ENCODE data around the gene ZNF133.
"Not testable (repeated sequence)": the region's sequence is repeated elsewhere in the genome, so short reads cannot be mapped to it uniquely, and the experiment has no call there.

ZNF133 gene

GRCh38 chr20:18287546-18287914 lies 797 bp upstream of the ZNF133 start:
- DNase-seq = no peak

- DNase-seq = no peak
Observed at GRCh38 chr20:18288749-18289267, 481 bp downstream of the ZNF133 start.

- no peak for DNase-seq
Observed at GRCh38 chr20:18289306-18289705, 979 bp downstream of the ZNF133 start.

DNA sequence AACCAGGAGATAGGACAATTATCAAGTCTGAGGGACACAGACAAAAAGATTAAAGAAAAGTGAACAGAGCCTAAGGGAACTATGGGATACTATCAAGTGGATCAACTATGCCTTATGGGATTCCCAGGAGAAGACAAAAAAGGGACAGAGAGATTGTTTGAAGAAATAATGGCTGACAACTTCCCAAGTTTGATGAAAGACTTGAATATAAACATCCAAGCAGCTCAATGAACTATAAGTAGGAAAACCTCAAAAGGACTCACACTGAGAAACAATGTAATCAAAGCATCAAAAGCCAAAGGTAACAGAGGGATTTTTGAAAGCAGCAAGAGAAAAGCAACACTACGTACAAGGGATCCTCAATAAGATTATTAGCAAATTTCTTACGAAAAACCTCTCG lies 11.0 kb downstream of the ZNF133 start:
- no peak for DNase-seq

GRCh38 chr20:18304618-18305017 lies 16.3 kb downstream of the ZNF133 start:
- DNase-seq = no peak

- DNase-seq = no peak
Observed at GRCh38 chr20:18307301-18307700, 19.0 kb downstream of the ZNF133 start.

DNA sequence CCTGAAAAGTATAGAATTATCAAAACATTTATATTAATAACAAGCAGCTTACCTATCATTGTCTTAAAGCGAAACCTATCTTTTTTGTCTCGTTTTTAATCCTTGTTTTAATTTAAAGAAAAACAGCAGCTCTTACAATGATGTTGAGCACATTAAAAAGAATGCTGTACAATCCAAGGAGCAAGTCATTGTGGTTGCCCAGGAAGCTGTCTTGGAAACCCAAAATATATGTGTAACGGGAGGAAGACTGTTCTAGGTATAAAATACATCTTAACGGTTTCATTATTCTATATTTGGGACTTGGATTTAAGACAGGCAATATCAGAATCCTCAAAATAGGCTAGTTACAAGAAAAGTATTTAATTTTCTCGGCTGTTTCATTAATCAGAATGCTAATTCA lies 21.7 kb downstream of the ZNF133 start:
- DNase-seq = no peak

DNA sequence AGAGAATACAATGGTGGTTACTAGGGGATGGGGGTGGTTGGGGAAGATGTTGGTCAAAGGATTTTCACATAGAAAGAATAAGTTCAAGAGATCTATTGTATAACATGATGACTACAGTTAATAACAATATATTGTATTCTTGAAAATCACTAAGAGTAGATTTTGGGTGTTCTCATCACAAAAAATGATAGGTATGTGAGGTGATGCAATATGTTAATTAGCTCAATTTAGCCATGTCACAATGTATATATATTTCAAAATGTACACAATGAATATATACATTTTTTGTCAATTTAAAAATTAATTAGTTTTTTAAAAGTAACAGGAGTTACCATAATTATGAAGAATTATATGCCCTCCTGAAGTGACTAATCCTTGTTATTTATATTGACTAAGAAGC lies 22.3 kb downstream of the ZNF133 start:
- DNase-seq = no peak

DNA sequence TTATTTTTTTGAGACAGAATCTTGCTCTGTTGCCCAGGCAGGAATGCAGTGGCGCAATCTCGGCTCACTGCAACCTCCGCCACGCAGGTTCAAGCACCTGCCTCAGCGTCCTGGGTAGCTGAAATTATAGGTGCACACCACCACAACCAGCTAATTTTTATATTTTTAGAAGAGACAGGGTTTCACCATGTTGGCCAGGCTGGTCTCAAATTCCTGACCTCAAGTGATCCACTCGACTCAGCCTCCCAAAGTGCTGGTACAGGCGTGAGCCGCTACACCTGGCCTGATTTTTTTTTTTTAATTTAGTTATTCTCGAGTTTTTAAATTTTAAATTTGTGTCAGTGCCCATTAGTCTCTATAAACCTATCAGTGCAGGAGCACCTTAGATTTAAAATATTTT lies 24.4 kb downstream of the ZNF133 start:
- no peak for DNase-seq

DNA sequence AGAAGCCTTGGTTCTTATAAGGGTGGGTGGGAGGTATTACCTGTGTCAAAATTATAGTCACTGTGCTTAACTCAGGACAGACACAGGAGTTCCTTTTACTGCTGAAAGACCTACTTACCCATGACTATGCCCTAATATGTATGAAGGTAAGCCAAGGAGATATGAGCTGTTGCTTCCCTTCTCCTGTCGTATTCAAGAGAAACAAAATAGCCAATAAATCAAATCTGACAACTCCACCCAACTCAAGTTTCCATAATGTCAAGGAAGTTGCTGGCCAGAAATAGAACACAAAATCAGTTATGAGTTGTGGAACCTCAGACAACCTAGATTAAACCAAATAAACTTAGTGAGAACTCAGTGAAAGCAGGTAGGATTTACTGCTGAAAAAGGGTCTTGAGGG lies 25.1 kb downstream of the ZNF133 start:
- DNase-seq = no peak

GRCh38 chr20:18314786-18315406 lies 26.6 kb downstream of the ZNF133 start:
- no peak for DNase-seq

DNA sequence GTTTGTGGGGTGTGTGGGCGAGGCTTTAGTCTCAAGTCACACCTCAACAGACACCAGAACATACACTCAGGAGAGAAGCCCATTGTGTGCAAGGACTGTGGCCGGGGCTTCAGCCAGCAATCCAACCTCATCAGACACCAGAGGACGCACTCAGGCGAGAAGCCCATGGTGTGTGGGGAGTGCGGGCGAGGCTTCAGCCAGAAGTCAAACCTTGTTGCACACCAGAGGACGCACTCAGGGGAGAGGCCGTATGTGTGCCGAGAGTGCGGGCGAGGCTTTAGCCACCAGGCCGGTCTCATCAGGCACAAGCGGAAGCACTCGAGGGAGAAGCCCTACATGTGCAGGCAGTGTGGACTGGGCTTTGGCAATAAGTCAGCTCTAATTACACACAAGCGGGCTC lies 27.8 kb downstream of the ZNF133 start:
- no peak for DNase-seq

DNA sequence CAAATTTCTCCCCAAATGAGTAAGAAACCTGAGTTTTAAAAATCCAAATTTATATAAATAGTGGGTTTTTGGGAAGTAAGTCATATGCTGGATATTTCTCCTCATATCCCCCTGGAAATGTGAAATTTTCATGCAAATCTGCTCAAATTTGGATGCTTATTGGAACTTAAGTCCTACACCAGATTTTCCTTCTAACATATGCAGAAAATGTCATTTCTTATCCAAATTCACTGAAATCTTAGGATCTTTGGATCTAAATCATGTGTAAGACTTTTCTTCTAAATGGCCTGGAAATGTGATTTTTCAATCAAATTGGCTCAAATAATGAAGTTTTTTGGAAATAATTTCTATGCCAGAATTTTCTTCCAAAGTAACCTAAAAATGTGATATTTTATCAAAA lies 33.0 kb downstream of the ZNF133 start:
- DNase-seq = no peak

DNA sequence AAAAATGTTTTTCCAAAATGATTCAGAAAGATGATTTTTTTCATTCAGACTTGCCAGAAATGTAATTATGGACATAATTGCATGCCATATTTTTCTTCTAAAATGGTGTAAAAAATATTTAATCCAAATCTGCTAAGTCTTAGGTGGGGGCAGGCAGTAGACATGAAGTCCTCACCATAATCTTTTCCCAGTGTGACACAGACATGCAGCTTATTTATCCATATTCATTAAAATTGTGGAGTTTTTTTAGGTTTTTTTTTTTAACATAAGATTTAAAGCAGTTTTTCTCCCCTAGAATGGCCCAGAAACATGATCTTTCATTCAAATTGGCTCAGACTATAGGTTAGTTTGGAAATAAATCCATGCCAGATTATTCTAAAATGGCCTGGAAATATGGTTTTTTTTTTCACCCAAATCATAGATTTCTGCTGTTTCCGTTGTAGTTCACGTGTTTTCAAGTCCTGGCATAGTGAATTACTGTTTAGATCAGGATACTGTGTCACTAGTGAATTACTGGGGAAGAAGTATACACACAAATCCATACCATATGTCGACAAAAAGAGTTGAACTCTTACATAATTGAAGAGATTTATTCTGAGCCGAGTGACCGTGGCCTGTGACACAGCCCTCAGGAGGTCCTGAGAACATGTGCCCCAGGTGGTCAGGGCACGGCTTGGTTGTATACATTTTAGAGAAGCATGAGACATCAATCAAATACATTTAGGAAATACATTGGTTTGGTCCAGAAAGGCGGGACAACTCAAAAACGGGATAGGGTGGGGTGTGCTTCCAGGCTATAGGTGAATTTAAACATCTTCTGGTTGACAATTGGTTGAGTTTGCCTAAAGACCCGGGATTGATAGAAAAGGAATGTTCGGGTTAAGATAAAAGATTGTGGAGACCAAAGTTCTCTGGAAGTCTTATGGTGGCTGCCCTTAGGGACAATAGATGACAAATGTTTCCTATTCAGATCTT lies 33.9 kb downstream of the ZNF133 start:
- no peak for DNase-seq

DNA sequence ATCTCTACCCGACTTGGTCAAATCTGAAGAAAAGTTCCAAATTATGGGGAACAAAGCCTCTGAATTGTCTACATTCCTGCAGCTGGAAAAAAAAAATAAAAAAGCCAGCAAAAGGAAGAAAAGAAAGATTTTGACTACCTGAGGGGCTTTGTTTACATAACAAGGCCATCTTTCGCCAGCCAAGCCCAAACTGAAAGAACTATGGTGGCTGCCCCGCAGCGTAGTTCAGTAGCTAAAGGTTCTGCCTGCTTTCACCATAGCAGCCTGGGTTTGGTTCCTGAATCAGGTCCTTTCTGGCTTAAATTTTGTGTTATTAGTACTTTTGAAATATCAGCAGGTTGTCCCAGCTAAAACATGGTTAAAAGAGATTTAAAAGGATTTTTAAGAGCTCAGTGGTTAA lies 35.4 kb downstream of the ZNF133 start:
- no peak for DNase-seq

- DNase-seq = no peak
Observed at GRCh38 chr20:18324596-18325089, 36.3 kb downstream of the ZNF133 start.

DNA sequence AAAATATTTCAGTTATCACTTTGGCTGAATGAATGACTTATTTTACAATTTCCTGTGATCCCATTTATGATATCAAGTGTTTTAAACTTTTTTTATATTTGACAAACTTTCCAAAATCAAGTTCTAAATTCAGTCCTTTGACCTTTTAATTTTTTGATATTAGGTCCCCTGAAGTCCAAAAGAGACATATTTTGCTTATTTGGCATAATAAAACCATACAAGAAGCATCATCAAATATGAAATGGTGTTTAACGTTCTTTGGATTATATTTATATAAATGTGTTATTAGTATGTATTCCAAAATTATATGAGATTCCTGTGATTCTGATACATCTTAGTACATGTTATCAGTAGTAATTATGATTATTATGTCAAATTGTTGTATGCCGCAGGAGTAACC lies 38.7 kb downstream of the ZNF133 start:
- DNase-seq = no peak

DNA sequence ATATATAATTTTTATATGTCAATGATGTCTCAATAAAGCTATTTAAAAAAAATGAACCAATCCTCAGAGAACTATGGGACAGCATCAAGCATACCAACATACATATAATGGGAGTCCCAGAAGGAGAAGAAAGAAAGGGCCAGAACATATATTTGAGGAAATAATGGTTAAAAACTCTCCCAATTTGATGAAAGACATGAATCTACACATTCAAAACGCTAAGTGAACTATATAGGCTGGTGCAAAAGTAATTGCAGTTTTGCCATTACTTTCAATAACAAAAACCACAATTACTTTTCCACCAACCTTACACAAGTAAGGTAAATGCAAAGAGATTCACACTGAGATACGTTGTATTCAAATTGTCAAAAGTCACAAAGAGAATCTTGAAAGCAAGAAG lies 43.4 kb downstream of the ZNF133 start:
- DNase-seq = no peak

DNA sequence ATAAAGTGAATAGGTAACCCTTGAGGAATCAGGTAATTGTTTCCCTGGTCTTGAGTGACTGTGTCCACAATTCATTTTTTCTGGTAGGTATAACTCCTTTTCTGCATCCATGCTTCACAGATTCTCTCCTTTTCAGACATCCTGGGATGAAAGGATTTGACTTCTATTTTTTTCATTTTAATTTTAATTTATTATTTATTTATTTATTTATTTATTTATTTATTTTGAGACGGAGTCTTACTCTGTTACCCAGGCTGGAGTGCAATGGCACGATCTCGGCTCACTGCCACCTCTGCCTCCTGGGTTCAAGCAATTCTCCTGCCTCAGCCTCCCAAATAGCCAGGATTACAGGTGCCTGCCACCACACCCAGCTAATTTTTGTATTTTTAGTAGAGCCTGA lies 61.4 kb downstream of the ZNF133 start:
- DNase-seq = not testable (repeated sequence)

GRCh38 chr20:18359854-18360253 lies 71.5 kb downstream of the ZNF133 start:
- no peak for DNase-seq

DNA sequence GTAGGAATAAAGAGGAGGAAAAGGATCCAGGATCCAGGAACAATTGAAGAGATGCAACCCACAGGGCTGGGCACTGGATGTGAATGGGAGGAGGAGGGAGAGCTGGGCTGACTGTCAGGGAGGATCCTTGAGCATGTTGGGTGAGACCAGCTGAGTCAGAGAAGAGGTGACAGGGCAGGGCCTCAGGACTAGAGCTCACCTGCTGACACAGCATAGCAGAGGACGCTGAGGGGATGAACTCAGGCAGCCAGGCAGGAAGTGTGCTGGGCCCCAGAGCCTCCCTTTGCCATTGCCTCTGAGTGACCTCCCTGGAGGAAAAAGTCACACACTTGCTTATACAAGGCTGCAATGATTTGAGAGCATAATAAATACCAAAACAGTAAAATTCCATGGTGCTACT lies 72.3 kb downstream of the ZNF133 start:
- DNase-seq = no peak

GRCh38 chr20:18361678-18362077 lies 73.4 kb downstream of the ZNF133 start:
- DNase-seq = no peak

DNA sequence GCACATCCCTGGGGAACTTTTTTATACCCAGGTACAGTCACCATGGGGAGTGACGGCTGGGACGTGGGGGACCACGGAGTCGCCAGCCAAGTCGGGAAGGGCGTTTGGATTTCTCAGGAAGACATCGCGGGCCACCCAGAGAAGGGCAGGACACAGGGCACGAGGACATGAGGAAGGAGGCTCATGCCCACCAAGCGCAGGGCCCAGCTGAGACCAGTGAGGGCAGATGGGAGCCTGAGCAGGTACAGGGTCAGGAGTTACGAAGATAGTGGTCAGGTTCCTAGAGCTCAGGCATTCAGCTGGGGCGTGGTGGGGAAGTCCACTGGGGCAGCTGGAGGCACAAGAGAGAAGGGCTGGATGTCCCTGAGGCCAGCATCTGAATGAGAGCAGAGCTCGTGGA lies 74.6 kb downstream of the ZNF133 start:
- DNase-seq = no peak

DNA sequence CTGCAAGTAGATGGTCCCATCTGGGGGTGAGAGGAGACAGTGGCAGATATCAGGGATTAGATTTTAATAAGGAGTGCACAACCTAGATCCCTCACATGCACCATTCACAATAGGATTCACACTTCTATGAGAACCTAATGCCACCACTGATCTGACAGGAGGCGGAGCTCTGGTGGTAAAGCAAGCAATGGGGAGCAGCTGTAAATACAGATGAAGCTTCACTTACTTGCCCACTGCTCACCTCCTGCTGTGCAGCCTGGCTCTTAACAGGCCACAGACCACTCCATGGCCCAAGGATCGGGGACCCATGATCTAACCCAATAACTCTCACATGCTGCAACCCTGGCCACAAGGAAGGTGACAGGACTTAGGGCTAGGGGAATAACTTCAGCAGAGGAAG lies 75.4 kb downstream of the ZNF133 start:
- DNase-seq = no peak
